GM23248 (cell line): ENCODE data around the gene FRYL. TPM values are rescaled to one million over a fixed set of nuclear protein-coding genes. Genes with fewer than 3 reads are reported as not detected.

Source experiments
- DNase-seq: peaks from one replicate; pipeline ENCODE4 v3.0.0-alpha.2; 2015
- H2AFZ ChIP-seq: fragments of 200-600 bp; sonication (generic); 2 replicates; pipeline ENCODE4 v1.6.1; 2016; ENCODE audit warnings: antibody characterized with exemption
- H3F3A ChIP-seq: fragments of 200-600 bp; sonication (generic); 2 replicates; pipeline ENCODE4 v1.6.1; 2016; ENCODE audit warnings: mild to moderate bottlenecking, antibody characterized with exemption, mixed run types; ENCODE audit not compliant: insufficient read depth
- H3K27ac ChIP-seq: fragments of 200-600 bp; sonication (generic); 2 replicates; pipeline ENCODE4 v1.5.1; 2016; ENCODE audit warnings: mild to moderate bottlenecking
- H3K27me3 ChIP-seq: fragments of 200-600 bp; sonication (generic); replicated peaks from 2 replicates; pipeline ENCODE4 v1.6.1; 2016; ENCODE audit warnings: mild to moderate bottlenecking; ENCODE audit not compliant: insufficient read depth
- H3K36me3 ChIP-seq: fragments of 200-600 bp; sonication (generic); 2 replicates; pipeline ENCODE4 v1.6.1; 2016; ENCODE audit warnings: low read depth, mild to moderate bottlenecking
- H3K4me1 ChIP-seq: fragments of 200-600 bp; sonication (generic); 2 replicates; pipeline ENCODE4 v1.6.1; 2016; ENCODE audit warnings: mild to moderate bottlenecking; ENCODE audit not compliant: insufficient read depth
- H3K4me2 ChIP-seq: fragments of 200-600 bp; sonication (generic); one replicate; pipeline ENCODE4 v1.6.1; 2016; ENCODE audit warnings: mild to moderate bottlenecking; ENCODE audit not compliant: unreplicated experiment
- H3K4me3 ChIP-seq: fragments of 200-600 bp; sonication (generic); 2 replicates; pipeline ENCODE4 v1.5.1; 2016; ENCODE audit warnings: mild to moderate bottlenecking
- H3K79me2 ChIP-seq: fragments of 200-600 bp; sonication (generic); 2 replicates; pipeline ENCODE4 v1.6.1; 2016; ENCODE audit warnings: mild to moderate bottlenecking; ENCODE audit not compliant: insufficient read depth
- H3K9ac ChIP-seq: fragments of 200-600 bp; sonication (generic); 2 replicates; pipeline ENCODE4 v1.6.1; 2016; ENCODE audit warnings: mild to moderate bottlenecking
- H3K9me2 ChIP-seq: fragments of 200-600 bp; sonication (generic); 2 replicates; pipeline ENCODE4 v1.6.1; 2016; ENCODE audit warnings: mixed run types, mild to moderate bottlenecking, moderate library complexity; ENCODE audit not compliant: insufficient read depth
- H3K9me3 ChIP-seq: fragments of 200-600 bp; sonication (generic); one replicate; pipeline ENCODE4 v1.6.1; 2017; ENCODE audit warnings: low read depth
- H4K20me1 ChIP-seq: fragments of 200-600 bp; sonication (generic); 2 replicates; pipeline ENCODE4 v1.6.0; 2016; ENCODE audit not compliant: insufficient read depth
- EZH2 ChIP-seq: fragments of 200-600 bp; sonication (generic); IDR thresholded peaks from 2 replicates; pipeline ENCODE4 v1.6.1; 2018; ENCODE audit warnings: antibody characterized with exemption, mild to moderate bottlenecking; ENCODE audit not compliant: insufficient read depth, poor library complexity, severe bottlenecking
- EZH2phosphoT487 ChIP-seq: fragments of 200-600 bp; sonication (generic); IDR thresholded peaks from 2 replicates; pipeline ENCODE4 v1.6.1; 2018; ENCODE audit warnings: antibody characterized with exemption, moderate library complexity, mild to moderate bottlenecking, low read depth; ENCODE audit not compliant: insufficient read depth
- WGBS, 2 experiments: methylation state at CpG; one replicate each; pipeline ENCODE4 v1.1.6; 2015 to 2017; ENCODE audit warnings: low lambda C conversion rate in 2 of 2, low coverage in 1 of 2; ENCODE audit errors: missing lambda C conversion rate in 2 of 2; 5-methylcytosine and 5-hydroxymethylcytosine counted together
- in situ Hi-C: fragments of 300-500 bp; cut with MboI; formaldehyde crosslinking; loops from 2 replicates; pipeline ENCODE4 v1.15.0; 2020
- polyA plus RNA-seq: library from polyadenylated mRNA; unstranded; fragments of >200 nt; fragmentation: Nextera tagmentation; extraction: Ambion mirVana; gene quantifications from 2 replicates; pipeline ENCODE4 v1.2.1, GENCODE V29; 2016
- total RNA-seq: library from RNA; depleted of rRNA; stranded (reverse); fragments of >200 nt; shearing (Covaris generic); gene quantifications from 2 replicates; pipeline ENCODE4 v1.2.3, GENCODE V29; 2014

FRYL gene
- total and polyA plus RNA-seq, 2 experiments from 2014 or later: 16.6 to 28.4 TPM

DNA sequence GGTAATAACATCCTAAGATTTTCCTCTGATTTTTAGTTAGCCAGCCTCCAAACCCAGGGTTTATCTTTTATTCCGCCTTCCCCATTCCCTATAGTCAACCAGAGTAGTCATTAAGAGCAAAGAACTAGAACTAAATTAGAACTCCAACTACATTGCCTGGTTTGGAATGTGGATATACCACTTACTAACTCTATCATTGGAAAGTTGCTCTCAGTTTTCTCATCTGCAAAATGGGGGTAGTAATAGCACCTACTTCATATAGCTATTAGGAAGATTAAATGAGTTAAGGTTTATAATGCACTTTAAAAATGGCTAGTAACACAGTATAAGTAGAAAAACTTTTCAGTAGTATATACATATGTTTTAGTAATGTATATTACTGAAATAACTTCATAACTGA, 226.4 kb downstream of the FRYL start:
- 95 to 97% methylated on average over 1 of the region's 1 CpG for WGBS, 2 experiments
- no peak overlapping the region for H3K4me2 ChIP-seq
- no peaks in the 10 kb centered on the region for H3K79me2 ChIP-seq
- TF ChIP-seq EZH2 (no peak), EZH2phosphoT487 (no peak)
- H3K9me2 ChIP-seq: no peaks in the 10 kb centered on the region
- no peaks in the 10 kb centered on the region for H3F3A ChIP-seq
- in situ Hi-C loops: no loop called here
- no peak overlapping the region for H3K4me3 ChIP-seq
- H3K27ac ChIP-seq: no peak overlapping the region
- no peaks in the 10 kb centered on the region for H3K27me3 ChIP-seq
- H3K9ac ChIP-seq: no peak overlapping the region
- no peak for DNase-seq
- H2AFZ ChIP-seq: no peak overlapping the region
- peaks cover 38% of the 10 kb centered on the region for H3K36me3 ChIP-seq
- H3K4me1 ChIP-seq: no peaks in the 10 kb centered on the region
- no peaks in the 10 kb centered on the region for H4K20me1 ChIP-seq
- H3K9me3 ChIP-seq: no peaks in the 10 kb centered on the region

DNA sequence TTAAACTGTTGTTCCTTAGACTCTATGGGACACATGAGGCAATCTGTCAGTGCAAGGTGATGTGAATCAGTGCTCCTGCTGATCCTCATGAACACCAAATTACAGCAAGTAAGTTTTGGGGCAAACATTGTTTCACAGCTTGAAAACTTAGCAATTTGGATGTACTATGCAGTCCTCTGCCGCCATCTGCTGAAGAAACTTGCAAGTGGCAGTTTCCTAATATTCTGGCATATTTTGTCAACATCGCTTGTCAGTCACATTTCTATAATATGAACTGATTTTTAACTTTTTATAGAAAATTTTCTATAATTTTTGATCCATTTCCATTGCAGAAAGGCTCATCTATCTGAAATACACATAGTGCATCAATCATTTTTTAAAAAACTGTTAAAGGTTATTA, 233.7 kb downstream of the FRYL start:
- Histone ChIP-seq H3K27ac (no peak overlapping the region), H3K9me2 (no peaks in the 10 kb centered on the region), H3K4me2 (no peak overlapping the region), H3K9me3 (no peaks in the 10 kb centered on the region), H3K79me2 (no peaks in the 10 kb centered on the region), H3K36me3 (peaks cover 54% of the 10 kb centered on the region), H3K9ac (no peak overlapping the region), H3K4me3 (no peak overlapping the region), H3K27me3 (no peaks in the 10 kb centered on the region), H3K4me1 (no peaks in the 10 kb centered on the region; the same call in 1 of the 2 replicates), H3F3A (no peaks in the 10 kb centered on the region), H4K20me1 (no peaks in the 10 kb centered on the region), H2AFZ (no peak overlapping the region)
- in situ Hi-C loops: loop anchor here (25.0 kb wide), 1 partner anchor 234 kb away; no protein-coding TSS in a partner anchor
- 80% methylated on average over 2 of the region's 2 CpGs for WGBS, 2 experiments
- TF ChIP-seq EZH2phosphoT487: no peak
- no peak for TF ChIP-seq EZH2
- DNase-seq: peak; percentile 67

DNA sequence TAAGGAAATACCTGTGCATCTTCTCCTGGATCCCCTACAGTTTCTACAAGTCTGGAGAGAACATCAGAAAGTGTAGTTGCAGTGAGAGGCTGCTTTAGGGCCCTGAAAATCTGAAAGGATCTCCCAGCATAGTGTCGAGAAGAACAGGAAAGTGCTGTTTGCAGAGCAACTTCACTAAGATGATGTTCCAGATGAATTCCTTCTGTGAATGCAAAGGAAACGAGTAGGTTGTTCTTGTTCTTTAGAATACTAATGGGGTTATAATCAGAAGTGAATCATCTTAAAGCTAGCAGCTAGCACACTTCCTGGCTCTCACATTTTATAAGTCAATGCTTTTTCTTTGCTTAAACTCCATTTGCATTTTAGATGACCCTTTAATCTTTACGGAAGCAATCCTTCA, 236.3 kb downstream of the FRYL start:
- Histone ChIP-seq H3F3A (no peaks in the 10 kb centered on the region), H4K20me1 (no peaks in the 10 kb centered on the region), H3K9ac (no peak overlapping the region), H3K4me1 (no peaks in the 10 kb centered on the region; the same call in 1 of the 2 replicates), H3K27me3 (no peaks in the 10 kb centered on the region), H3K36me3 (peaks cover 67% of the 10 kb centered on the region), H3K27ac (no peak overlapping the region), H3K4me3 (no peak overlapping the region), H3K9me3 (no peaks in the 10 kb centered on the region), H3K9me2 (no peaks in the 10 kb centered on the region), H3K4me2 (no peak overlapping the region), H2AFZ (no peak overlapping the region), H3K79me2 (no peaks in the 10 kb centered on the region)
- peak; percentile 8 for DNase-seq
- in situ Hi-C loops: loop anchor here (25.0 kb wide), 1 partner anchor 231 kb away; no protein-coding TSS in a partner anchor
- no peak for TF ChIP-seq EZH2
- TF ChIP-seq EZH2phosphoT487: no peak
- 71 to 72% methylated on average over 3 of the region's 3 CpGs for WGBS, 2 experiments

DNA sequence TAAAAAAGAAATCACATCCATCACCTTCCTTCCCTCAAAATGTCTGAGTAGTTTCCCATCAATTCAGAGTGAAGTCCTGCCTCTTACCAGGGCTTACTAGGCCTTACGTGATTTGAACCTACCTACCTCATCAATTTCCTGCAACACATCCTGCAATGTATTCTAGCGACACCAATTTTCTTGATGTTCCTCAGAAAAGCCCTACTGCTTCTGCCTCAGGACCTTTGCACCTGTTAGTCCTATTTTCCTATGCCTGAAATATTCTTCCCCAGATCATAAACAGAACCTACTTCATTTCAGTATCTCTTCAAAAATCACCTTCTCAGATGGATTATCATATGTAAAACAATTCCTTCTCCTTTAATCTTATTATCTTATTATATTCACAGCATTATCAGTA, 237.2 kb downstream of the FRYL start:
- no peak for DNase-seq
- TF ChIP-seq EZH2 (no peak), EZH2phosphoT487 (no peak)
- no peak overlapping the region for H3K27ac ChIP-seq
- H3K9me2 ChIP-seq: no peaks in the 10 kb centered on the region
- no peak overlapping the region for H3K4me3 ChIP-seq
- H4K20me1 ChIP-seq: no peaks in the 10 kb centered on the region
- no peak overlapping the region for H3K9ac ChIP-seq
- H3K27me3 ChIP-seq: no peaks in the 10 kb centered on the region
- no peaks in the 10 kb centered on the region; the same call in 1 of the 2 replicates for H3K4me1 ChIP-seq
- H3K79me2 ChIP-seq: no peaks in the 10 kb centered on the region
- WGBS, 2 experiments: 100% methylated on average over 2 of the region's 2 CpGs
- no peaks in the 10 kb centered on the region for H3K9me3 ChIP-seq
- peaks cover 67% of the 10 kb centered on the region for H3K36me3 ChIP-seq
- in situ Hi-C loops: loop anchor here (25.0 kb wide), 1 partner anchor 231 kb away; no protein-coding TSS in a partner anchor
- H2AFZ ChIP-seq: no peak overlapping the region
- no peaks in the 10 kb centered on the region for H3F3A ChIP-seq
- no peak overlapping the region for H3K4me2 ChIP-seq

DNA sequence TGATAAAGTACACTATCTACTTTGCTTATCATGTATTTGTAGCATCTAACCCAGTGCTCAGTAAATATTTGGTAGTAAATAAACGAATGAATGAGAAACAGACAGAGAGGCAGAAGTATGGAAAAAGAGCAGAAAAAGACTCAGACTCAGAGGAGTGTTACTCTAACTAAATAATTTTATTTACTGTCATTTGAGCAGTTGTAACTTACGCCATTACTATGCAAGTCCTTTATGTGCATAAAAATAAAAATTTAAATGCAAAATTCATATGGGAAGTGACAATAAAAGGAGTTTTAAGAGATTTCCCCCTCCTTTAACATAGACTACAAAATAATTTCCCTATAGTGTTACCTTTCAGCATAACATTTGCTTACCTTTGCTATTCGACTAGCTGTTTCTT, 240.5 kb downstream of the FRYL start:
- Histone ChIP-seq H3K27ac (no peak overlapping the region), H4K20me1 (no peaks in the 10 kb centered on the region), H3K27me3 (no peaks in the 10 kb centered on the region), H3K4me2 (no peak overlapping the region), H3K9ac (no peak overlapping the region), H3F3A (no peaks in the 10 kb centered on the region), H3K9me3 (no peaks in the 10 kb centered on the region), H3K79me2 (no peaks in the 10 kb centered on the region), H3K36me3 (peaks cover 47% of the 10 kb centered on the region), H3K4me1 (no peaks in the 10 kb centered on the region; the same call in 1 of the 2 replicates), H2AFZ (no peak overlapping the region), H3K9me2 (no peaks in the 10 kb centered on the region), H3K4me3 (no peak overlapping the region)
- in situ Hi-C loops: loop anchor here (25.0 kb wide), 1 partner anchor 227 kb away; no protein-coding TSS in a partner anchor
- 98% methylated on average over 3 of the region's 3 CpGs for WGBS, 2 experiments
- TF ChIP-seq EZH2: no peak
- TF ChIP-seq EZH2phosphoT487: no peak
- DNase-seq: no peak
